Ramos (cell line): ENCODE data around the gene HNMT.

ENCODE experiments used
- in situ Hi-C: fragments of 300-500 bp; cut with MboI; formaldehyde crosslinking; loops from one replicate; pipeline ENCODE4 v1.14.3; 2022; ENCODE audit warnings: low sequenced_read_pairs; ENCODE audit not compliant: unreplicated experiment

HNMT gene

DNA sequence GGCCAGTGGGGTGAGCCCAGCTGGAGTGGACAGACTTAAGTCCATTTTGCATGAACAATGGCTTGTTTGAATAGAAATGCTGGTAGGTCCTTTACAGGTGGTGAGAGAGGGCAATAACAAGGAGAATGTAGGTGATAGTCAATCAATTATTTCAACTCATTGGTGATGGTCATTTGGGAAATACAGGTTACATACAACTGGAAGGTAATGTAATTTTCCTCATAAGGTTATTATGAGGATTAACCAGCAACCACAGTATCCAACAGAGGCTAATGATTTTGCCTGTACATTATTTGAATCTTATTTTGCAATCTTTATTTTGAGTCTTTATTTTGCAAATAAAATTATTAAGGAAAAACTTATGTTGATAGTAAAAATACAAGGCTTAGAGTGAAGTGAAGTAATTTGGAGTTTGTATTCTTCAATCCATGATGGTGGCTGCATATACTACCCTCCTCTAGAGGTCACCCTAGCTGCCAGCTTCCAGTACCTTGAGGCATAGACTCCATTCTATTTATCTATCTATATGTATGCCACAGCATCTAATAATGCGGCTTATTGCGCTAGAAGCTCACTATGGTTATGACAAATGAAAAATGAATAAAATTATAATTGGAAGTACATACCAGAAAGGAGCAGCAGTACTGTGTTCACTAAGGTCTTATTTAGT, 20.5 kb upstream of the HNMT start:
- in situ Hi-C loops, result loop anchor here (25.0 kb wide), 1 partner anchor 843 kb away; the partner anchor contains the start of gene NXPH2

DNA sequence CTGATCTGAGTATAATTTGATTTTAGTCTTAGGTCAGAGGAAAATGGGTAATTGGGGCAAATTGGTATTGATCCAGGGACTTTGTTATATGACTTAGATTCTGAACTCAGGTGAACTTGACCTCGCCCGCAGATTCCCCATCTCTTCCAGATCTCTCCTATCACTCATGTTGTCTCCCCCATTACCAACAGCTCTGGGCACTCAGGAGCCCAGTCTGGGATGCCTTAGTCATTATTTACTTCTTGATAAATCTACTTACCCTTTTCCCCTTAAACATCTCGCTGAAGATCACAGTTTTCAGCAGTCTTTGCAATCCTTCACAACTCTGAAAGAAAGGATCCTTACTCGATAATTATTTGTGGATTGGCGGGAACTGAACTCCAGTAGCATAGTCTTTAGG, 19.6 kb upstream of the HNMT start:
- in situ Hi-C loops, result loop anchor here (25.0 kb wide), 1 partner anchor 843 kb away; the partner anchor contains the start of gene NXPH2

DNA sequence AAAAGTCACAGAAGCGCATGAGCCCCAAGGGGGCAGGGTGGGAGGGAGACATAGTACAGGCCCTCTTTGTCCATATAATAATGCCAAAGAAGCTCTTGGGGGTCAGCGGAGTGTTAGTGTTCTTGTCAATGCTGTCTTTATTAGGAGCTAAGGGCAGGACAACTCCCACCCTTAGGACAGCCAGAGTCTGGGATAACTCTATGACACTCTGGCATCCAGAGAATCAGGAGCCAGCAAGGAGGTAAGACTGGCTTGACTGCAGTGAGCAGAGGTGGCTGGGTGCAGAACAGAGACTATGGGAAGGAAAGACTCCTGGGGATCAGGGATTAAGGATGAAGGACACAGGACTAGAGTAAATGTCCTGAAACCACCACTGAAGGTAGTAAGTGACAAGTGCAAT, 19.0 kb upstream of the HNMT start:
- in situ Hi-C loops, result loop anchor here (25.0 kb wide), 1 partner anchor 842 kb away; the partner anchor contains the start of gene NXPH2

DNA sequence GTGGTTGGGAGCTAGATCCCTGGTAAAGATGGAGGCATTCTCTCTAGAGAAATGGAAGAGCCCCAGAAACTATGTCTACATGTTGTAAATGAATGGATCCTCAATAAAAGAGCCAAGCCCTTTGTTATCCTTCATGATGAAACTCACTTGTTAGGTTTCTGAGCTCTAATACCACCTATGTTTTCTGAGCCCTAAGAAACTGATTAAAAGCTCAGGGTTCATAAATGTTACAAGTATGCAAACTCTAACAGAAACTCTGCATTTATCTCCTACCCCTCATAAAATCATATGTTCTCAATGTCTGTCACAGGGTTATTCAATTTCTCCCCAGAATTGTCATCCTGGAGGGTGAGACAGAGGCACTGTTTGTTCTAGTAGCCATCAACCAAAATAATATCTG, 18.0 kb upstream of the HNMT start:
- in situ Hi-C loops, result loop anchor here (25.0 kb wide), 1 partner anchor 841 kb away; the partner anchor contains the start of gene NXPH2

DNA sequence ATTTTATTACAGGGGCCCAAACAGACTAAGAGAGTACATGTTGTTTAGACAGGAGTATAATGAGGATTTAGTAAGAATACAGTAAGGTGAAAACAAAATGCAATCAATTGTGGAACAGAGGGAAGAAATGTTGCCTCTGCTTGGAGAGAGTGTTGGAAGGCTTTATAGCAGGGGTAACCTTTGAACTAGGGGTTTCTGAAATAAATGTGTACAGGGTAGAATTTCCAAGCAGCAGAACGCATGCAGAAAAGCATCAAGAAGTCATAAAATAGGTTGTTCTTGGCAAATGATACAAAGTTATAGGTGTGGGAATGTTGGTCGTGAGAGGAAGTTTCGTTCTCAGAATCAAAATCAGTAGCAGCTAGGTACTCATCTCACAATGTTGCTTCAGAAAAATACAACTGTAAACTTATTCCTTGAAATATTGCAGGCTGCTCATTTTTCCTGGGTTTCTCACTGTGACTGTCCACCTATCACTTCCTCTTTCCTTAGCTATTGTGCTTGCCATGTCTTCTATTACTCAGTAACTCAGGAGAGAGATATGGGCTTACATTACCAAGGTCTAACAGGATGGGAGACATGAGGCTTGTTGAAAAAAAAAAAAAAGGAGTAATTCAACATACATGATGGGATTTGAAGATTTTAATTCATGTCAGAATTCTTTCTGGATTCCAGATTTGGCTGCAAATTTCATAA, 17.1 kb upstream of the HNMT start:
- in situ Hi-C loops, result loop anchor here (25.0 kb wide), 1 partner anchor 840 kb away; the partner anchor contains the start of gene NXPH2

DNA sequence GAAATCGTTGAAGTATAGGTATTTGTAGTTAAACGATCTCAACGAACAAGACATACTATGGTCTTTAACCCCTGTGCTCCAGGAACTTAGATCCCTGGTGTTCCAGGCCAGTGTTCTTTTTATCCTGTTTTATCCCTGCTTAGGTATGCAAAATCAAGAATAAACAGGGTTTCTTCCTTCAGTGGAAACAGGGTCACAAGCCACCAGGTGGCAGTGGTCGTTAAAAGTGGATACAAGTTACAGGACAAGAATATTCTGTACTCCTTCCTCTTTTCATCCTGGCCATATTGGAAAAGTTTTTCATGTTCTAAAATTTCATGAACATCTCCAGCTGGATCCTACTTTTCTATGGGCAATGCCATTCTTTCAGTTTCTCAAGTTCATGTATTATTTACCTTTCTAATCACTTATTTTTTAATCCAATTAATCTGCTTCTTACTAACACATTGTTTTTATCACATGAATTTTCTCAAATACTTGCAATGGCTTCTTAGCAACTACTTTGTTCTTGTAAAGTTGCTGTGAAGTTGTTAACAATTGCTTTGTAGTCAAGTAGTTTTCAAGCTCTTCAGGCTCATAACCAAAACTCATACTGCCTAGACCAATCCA, 16.4 kb upstream of the HNMT start:
- in situ Hi-C loops, result loop anchor here (25.0 kb wide), 1 partner anchor 839 kb away; the partner anchor contains the start of gene NXPH2

DNA sequence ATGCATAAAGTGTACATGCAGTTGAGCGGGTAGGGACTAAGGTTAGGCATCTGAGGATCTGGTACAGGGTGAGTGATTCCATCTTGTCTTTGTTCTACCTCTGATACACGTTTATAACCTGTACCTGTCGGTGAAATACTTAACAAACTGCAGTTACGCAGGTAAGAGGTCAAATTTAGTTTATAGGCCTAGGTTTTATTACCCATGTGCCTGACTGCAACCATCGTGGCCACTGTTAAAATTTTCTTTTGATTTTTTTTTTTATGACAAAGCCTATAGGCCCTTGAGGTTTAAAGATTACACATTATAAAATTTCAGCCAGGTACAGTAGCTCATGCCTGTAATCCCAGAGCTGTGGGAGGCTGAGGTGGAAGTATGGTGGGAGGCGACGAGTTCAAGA, 15.4 kb upstream of the HNMT start:
- in situ Hi-C loops, result loop anchor here (25.0 kb wide), 1 partner anchor 838 kb away; the partner anchor contains the start of gene NXPH2

DNA sequence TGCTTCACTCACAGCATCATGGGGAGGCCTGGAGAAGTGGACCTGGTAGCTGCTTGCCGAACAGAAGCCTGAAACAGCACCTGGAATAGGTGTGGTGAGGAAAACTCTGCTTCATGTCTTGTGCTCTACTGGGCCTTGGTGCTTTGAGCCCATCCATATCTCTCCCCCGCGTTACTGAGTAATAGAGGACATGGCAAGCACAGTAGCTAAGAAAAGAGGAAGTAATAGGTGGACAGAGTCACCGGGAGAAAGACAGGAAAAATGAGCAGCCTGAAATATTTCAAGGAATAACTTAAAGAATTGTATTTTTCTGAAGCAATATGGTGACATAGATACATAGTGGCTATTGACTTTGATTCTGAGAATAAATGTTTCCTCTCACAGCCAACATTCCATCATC, 14.0 kb upstream of the HNMT start:
- in situ Hi-C loops, result no loop called here

DNA sequence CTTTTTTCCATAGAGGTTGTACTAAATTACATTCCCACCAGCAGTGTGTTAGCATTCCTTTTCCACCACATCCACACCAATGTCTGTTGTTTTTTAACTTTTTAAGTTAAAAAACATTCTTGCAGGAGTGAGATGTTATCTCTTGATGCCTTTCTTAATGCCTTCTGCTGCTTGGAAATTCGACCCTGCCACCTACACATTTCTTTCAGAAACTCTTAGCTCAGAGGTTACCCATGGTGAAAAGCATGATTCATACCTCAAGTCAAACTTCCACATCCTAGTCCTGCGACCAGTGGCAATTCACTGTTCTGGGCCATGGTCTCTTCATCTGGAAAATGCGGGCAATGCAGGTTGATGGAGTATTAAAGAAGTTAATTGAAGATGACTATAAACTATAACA, 12.7 kb upstream of the HNMT start:
- in situ Hi-C loops, result no loop called here

DNA sequence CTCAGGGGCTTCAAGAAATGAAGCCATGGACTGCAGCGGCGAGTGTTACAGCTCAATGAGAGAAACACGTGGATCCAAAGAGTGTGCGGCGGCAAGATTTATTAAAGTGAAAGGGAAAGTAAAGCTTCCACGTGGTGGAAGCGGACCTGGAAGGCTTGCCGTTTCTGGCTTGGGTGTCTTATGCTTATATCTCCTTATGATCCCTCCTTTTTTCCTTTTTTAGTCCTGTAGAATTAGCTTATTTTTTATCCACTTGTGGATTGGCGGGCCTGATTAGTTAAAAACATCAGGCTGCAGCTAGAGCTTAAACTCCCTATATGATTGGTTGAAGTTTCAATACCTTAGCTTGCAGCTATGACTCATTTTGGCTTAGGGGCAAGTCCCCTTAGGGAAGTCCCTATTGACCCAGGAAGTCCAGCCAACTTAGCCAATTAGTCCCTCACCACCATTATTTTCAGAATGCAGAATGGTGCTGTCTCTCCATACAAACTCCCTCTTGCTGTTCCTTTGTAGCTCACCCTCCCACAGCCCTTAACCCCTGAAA, 11.6 kb upstream of the HNMT start:
- in situ Hi-C loops, result no loop called here

DNA sequence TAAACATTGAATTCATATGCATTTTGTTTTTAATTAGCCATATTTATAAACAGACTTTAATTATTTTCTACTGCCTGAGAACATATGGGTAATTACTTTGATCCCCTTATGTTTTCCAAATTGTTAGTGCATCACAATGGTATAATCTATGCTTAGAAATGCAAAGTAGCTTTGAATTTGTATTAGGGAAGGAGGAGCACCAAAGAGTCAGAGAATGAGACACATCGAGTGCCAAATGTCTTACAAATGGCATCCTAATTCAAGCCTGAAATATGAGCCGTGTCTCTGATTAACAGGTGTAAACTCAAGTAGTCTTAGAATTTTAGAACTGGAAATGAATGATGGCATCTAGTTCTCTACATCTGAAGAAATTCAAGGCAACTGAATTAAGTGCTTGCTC, 8.7 kb upstream of the HNMT start:
- in situ Hi-C loops, result no loop called here

DNA sequence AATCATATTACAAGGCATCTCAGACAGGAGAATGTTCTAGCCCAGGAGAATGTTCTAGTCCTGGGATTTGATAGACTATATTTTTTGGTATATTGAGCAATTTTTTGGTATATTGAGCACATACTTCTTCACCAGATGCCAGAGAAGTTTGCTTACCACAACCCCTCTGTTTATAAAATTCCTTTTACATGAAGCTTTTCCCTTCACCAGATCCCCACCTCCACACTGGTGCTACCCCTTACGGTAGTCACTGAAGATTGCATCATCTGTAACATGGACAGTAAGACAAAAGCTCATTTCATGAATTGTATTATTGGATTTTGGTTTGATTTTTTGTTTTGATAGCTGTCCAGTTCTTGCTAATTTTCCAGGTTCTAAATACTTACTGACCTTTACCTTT, 7.2 kb upstream of the HNMT start:
- in situ Hi-C loops, result no loop called here

DNA sequence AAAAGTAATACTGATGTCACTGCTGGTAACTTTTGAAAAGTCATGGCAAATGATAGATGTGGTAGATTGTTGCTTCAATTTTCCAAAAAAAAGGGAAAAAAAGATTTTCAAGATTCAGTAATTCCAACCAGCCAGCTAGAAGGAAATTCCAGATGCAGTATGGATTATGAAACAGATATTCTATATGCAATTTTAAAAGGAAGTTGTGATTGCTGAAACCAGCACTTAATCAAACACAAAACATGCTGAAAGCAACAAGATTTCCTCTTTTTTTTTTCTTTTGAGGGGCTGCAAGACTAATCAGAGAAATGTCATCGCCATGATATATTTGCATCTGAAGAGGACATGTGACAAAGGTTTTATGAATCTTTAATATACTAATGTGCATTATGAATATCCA, 5.1 kb upstream of the HNMT start:
- in situ Hi-C loops, result no loop called here

DNA sequence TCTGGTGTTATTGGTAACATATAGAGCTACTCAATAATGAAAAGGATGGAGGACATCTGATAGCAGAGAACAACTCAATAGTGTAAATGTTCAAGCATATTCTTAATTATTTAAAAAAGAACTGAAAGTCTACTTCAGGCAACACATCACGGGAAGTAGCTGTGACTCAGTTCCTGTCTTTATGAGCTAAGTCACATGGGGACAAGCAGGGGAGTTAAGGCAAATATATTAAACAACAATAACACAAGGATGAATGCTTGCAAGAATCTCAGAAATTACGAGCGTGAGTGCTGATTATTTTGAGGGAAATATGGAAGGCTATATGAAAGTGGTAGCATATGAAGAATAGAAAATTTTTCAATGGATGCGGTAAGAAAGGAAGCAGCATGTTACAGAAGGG, 4.0 kb upstream of the HNMT start:
- in situ Hi-C loops, result no loop called here

DNA sequence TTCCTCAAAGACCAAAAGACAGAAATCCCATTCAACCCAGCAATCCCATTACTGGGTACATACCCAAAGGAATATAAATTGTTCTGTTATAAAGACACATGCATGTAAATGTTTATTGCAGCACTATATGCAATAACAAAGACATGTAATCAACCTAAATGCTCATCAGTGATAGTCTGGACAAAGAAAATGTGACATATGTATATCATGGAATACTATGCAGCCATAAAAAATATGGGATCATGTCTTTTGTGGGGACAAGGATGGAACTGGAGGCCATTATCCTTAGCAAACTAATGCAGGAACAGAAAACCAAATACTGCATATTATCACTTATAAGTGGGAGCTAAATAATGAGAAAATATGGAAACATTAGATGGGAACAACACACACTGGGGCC, 2.7 kb upstream of the HNMT start:
- in situ Hi-C loops, result no loop called here

DNA sequence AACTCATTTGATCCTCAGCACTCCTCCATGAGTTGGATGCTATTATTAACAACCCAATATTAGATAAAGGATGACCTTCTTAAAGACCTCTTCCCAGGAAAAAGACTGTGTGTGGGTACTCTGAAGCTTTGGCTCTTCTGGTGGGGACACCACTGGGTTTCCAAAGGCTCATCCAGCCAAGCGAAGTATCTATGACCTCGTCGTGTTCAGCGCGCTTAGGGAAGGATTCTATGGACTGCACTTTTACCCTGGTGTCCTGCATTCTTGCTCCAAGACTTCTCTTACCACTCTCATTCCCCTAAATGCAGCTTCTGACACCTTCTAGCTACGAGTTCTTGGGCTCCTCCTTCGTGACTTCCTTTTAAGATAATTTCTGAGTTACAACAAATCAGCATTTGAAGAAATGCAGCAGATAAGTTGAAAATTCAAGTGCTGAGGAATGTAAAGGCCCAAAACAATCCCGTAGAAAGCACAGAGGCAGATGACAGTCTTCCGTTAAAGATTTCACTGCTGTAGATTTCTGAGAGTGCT, 673 bp upstream of the HNMT start:
- in situ Hi-C loops, result no loop called here

DNA sequence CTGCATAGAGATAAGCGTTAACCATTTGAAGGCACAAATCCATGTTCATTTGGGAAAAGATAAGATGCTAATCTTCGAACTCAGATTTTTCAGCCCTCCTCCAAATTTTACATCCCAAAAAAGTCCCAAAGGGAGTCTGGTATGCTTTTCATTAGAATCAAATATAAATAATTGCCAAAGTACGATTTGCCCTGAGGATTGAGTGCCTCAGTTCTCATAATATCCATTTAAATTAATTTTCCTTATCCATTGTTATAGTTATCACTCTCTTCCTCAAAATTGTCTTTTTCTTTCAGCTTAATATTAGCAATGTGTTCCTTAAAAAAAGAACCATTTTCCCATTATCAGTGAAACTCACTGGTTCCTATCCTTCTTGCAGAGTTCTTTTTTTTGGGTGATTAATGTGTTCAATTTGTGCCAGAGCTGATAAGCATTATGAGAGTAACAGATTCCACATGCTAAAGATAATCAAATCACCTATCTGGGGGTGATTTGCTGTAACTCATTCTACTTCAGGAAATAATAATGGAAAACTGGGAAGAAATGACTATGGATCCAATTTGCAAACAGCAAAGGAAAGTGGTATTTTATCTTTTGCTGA, 686 bp downstream of the HNMT start:
- in situ Hi-C loops, result no loop called here

DNA sequence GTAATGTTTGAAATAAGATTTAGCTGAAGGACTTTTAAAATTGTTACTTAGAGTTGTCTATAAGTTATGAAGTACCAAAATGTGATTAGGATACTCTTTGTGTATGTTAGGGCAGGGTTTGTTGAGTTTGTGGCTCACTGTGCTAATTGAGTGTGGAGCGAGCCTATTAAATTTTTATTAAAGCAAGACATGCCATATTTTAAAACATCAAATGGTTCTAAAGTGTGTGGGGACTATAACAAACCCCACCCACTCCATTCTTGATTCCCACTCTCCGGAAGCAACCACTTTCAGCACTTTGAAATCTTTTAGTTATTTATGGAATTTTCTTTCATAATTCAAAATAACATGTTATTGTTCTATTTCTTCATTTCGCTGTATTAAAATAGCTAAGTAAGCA, 1.8 kb downstream of the HNMT start:
- in situ Hi-C loops, result no loop called here

DNA sequence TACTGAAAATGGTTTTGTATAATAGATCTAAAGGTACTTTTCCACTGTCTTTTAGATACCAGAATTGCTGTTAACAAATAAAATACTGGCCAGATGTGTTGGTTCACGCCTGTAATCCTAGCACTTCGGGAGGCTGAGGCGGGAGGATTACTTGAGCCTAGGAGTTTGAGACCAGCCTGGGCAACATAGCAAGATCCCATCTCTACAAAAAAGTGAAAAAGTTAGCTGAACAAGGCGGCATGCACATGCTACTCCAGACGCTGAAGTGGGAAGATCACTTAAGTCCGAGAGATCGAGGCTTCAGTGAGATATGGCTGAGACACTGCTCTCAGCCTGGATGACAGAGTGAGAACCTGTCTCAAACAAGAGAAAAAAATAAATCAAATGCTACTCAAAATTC, 2.8 kb downstream of the HNMT start:
- in situ Hi-C loops, result no loop called here
